ENCODE results near the gene ZFY. TPM values are rescaled to one million over a fixed set of nuclear protein-coding genes. Genes with fewer than 3 reads are reported as not detected.

The ZFY gene
- total and polyA plus RNA-seq, 4 donors, result 2.6 to 15.4 TPM; not detected in 2

- peak; percentile 51 for DNase-seq (ENCODE audit: low spot score)
- Histone ChIP-seq H3K4me3 (ENCODE audit: low read depth in 1 of 3, low read length in 3 of 3) (peak overlapping the region in 1 of 3 donors; percentile 65), H3K27me3 (ENCODE audit: control insufficient read depth in 4 of 4, insufficient read depth in 4 of 4, low read length in 3 of 4) (no peaks in the 10 kb centered on the region), H3K36me3 (ENCODE audit: control insufficient read depth in 4 of 4, insufficient read depth in 3 of 4, low read depth in 1 of 4, low read length in 3 of 4) (peaks cover 0 to 2% (median 0%) of the 10 kb centered on the region in 4 donors), H3K9ac (ENCODE audit: low read depth in 1 of 2, low read length in 2 of 2) (peak overlapping the region in 1 of 2 donors; percentile 59), H3K4me1 (ENCODE audit: control insufficient read depth in 4 of 4, insufficient read depth in 4 of 4, low read length in 3 of 4) (peaks cover 0 to 3% (median 0%) of the 10 kb centered on the region in 4 donors), H3K9me3 (ENCODE audit: control insufficient read depth in 4 of 4, low read length in 3 of 4) (no peaks in the 10 kb centered on the region), H3K27ac (ENCODE audit: low read depth in 1 of 2, low read length in 2 of 2) (no peak overlapping the region)
- TF ChIP-seq YY1 (IDR thresholded peaks at IDR 0.05) (no peak), MAX (IDR thresholded peaks at IDR 0.05) (no peak), NR2F2 (IDR thresholded peaks at IDR 0.05) (no peak), GABPA (IDR thresholded peaks at IDR 0.05 in 1 of 2, conservative IDR thresholded peaks at IDR 0.05 in 1 of 2) (no peak)
- TF ChIP-seq, protein P1, sequence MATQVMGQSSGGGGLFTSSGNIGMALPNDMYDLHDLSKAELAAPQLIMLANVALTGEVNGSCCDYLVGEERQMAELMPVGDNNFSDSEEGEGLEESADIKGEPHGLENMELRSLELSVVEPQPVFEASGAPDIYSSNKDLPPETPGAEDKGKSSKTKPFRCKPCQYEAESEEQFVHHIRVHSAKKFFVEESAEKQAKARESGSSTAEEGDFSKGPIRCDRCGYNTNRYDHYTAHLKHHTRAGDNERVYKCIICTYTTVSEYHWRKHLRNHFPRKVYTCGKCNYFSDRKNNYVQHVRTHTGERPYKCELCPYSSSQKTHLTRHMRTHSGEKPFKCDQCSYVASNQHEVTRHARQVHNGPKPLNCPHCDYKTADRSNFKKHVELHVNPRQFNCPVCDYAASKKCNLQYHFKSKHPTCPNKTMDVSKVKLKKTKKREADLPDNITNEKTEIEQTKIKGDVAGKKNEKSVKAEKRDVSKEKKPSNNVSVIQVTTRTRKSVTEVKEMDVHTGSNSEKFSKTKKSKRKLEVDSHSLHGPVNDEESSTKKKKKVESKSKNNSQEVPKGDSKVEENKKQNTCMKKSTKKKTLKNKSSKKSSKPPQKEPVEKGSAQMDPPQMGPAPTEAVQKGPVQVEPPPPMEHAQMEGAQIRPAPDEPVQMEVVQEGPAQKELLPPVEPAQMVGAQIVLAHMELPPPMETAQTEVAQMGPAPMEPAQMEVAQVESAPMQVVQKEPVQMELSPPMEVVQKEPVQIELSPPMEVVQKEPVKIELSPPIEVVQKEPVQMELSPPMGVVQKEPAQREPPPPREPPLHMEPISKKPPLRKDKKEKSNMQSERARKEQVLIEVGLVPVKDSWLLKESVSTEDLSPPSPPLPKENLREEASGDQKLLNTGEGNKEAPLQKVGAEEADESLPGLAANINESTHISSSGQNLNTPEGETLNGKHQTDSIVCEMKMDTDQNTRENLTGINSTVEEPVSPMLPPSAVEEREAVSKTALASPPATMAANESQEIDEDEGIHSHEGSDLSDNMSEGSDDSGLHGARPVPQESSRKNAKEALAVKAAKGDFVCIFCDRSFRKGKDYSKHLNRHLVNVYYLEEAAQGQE (IDR thresholded peaks at IDR 0.05), result peak; percentile 47
- 13% methylated on average over 10 of the region's 10 CpGs for WGBS
Observed at GRCh38 chrY:2934078-2934477, 1.1 kb upstream of the ZFY start.

DNA sequence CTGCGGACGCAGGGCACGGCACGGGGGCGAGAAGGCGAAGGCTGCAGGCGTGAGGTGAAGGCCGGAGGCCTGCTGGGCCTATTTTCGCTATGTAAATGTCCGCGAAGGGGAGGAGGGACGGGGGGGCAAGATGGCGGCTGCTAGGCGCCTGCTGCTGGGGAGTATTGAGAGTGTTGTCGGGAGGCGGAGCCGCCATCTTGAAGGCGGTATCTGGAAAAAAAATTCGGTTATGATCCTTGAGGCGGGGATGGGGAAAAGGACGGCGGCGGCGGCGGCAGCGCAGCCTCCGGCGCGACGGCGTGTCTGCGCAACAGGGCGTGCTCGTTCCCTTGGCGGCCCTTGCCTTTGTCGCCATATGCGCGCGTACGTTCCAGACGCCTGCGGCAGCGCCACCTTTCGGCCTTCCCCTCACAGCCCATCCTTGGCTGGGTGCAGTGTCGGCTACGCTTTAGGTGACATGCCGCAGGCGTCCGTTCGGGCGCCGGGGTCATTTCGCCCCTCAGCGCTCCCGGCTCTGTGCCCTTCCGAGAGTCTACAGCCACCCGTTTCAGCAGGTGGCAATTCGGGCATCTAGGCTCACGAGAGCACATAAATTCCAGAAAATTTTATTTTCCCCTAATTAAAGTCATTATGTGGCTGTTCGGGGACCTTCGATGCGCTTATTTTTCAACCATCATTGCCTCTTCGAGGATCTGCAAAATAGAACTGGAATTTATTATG lies 695 bp downstream of the ZFY start:
- no peak for TF ChIP-seq GABPA (IDR thresholded peaks at IDR 0.05 in 1 of 2, conservative IDR thresholded peaks at IDR 0.05 in 1 of 2)
- TF ChIP-seq NR2F2 (IDR thresholded peaks at IDR 0.05), result no peak
- no peak for TF ChIP-seq FOXA1 (IDR thresholded peaks at IDR 0.05)
- no peak for TF ChIP-seq HNF4G (IDR thresholded peaks at IDR 0.05)
- TF ChIP-seq YY1 (IDR thresholded peaks at IDR 0.05), result peak; percentile 99
- TF ChIP-seq TAF1 (conservative IDR thresholded peaks at IDR 0.05), result no peak
- TF ChIP-seq EGR1 (IDR thresholded peaks at IDR 0.05; ENCODE audit: low read depth in 2 of 2), result no peak
- TF ChIP-seq, protein P2, sequence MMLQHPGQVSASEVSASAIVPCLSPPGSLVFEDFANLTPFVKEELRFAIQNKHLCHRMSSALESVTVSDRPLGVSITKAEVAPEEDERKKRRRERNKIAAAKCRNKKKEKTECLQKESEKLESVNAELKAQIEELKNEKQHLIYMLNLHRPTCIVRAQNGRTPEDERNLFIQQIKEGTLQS (IDR thresholded peaks at IDR 0.05), result no peak
- TF ChIP-seq JUND (IDR thresholded peaks at IDR 0.05), result no peak
- TF ChIP-seq, protein P1 (IDR thresholded peaks at IDR 0.05), result peak; percentile 24
- peak; percentile 42 for TF ChIP-seq MAX (IDR thresholded peaks at IDR 0.05)
- TF ChIP-seq SP1 (IDR thresholded peaks at IDR 0.05), result no peak
- TF ChIP-seq RAD21 (IDR thresholded peaks at IDR 0.05), result no peak
- TF ChIP-seq CTCF (IDR thresholded peaks at IDR 0.05; ENCODE audit: low read depth, low read length, missing input control), result peak; percentile 51
- TF ChIP-seq, protein P3, sequence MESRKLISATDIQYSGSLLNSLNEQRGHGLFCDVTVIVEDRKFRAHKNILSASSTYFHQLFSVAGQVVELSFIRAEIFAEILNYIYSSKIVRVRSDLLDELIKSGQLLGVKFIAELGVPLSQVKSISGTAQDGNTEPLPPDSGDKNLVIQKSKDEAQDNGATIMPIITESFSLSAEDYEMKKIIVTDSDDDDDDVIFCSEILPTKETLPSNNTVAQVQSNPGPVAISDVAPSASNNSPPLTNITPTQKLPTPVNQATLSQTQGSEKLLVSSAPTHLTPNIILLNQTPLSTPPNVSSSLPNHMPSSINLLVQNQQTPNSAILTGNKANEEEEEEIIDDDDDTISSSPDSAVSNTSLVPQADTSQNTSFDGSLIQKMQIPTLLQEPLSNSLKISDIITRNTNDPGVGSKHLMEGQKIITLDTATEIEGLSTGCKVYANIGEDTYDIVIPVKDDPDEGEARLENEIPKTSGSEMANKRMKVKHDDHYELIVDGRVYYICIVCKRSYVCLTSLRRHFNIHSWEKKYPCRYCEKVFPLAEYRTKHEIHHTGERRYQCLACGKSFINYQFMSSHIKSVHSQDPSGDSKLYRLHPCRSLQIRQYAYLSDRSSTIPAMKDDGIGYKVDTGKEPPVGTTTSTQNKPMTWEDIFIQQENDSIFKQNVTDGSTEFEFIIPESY (IDR thresholded peaks at IDR 0.05), result no peak
- TF ChIP-seq HNF4A (conservative IDR thresholded peaks at IDR 0.05), result no peak
- TF ChIP-seq RXRA (IDR thresholded peaks at IDR 0.05), result peak in 1 of 2 donors; percentile 58
- no peak for TF ChIP-seq FOXA2 (IDR thresholded peaks at IDR 0.05)
- WGBS, result under 1% methylated on average over 63 of the region's 63 CpGs
- no peaks in the 10 kb centered on the region for H3K9me3 ChIP-seq (ENCODE audit: control insufficient read depth in 4 of 4, low read length in 3 of 4)
- peaks cover 0 to 3% (median 0%) of the 10 kb centered on the region in 4 donors for H3K4me1 ChIP-seq (ENCODE audit: control insufficient read depth in 4 of 4, insufficient read depth in 4 of 4, low read length in 3 of 4)
- H3K9ac ChIP-seq (ENCODE audit: low read depth in 1 of 2, low read length in 2 of 2), result peak overlapping the region in 1 of 2 donors; percentile 86
- H3K27me3 ChIP-seq (ENCODE audit: control insufficient read depth in 4 of 4, insufficient read depth in 4 of 4, low read length in 3 of 4), result no peaks in the 10 kb centered on the region
- DNase-seq (ENCODE audit: low spot score), result peak; percentile 84
- H3K4me3 ChIP-seq (ENCODE audit: low read depth in 1 of 3, low read length in 3 of 3), result peak overlapping the region in 2 of 3 donors; percentile 38 to 65
- peaks cover 0 to 2% (median 0%) of the 10 kb centered on the region in 4 donors for H3K36me3 ChIP-seq (ENCODE audit: control insufficient read depth in 4 of 4, insufficient read depth in 3 of 4, low read depth in 1 of 4, low read length in 3 of 4)
- H3K27ac ChIP-seq (ENCODE audit: low read depth in 1 of 2, low read length in 2 of 2), result peak overlapping the region in 1 of 2 donors; percentile 94

All from liver (tissue), 9 donors.